NCI-H2081 treated with DMSO at 0.1 percent for 48 hours (cell line): ENCODE measurements around the gene CCDC33.

ENCODE experiments used
- DNase-seq: peaks from one replicate; lab custom pipeline; 2025; lab: John Stamatoyannopoulos, UW

Gene CCDC33

GRCh38 chr15:74229686-74230085 lies 6.4 kb upstream of the CCDC33 start:
- DNase-seq, result no peak

GRCh38 chr15:74231475-74231874 lies 4.7 kb upstream of the CCDC33 start:
- no peak for DNase-seq

- DNase-seq, result no peak
Measured at GRCh38 chr15:74233373-74233772, 2.8 kb upstream of the CCDC33 start.

DNA sequence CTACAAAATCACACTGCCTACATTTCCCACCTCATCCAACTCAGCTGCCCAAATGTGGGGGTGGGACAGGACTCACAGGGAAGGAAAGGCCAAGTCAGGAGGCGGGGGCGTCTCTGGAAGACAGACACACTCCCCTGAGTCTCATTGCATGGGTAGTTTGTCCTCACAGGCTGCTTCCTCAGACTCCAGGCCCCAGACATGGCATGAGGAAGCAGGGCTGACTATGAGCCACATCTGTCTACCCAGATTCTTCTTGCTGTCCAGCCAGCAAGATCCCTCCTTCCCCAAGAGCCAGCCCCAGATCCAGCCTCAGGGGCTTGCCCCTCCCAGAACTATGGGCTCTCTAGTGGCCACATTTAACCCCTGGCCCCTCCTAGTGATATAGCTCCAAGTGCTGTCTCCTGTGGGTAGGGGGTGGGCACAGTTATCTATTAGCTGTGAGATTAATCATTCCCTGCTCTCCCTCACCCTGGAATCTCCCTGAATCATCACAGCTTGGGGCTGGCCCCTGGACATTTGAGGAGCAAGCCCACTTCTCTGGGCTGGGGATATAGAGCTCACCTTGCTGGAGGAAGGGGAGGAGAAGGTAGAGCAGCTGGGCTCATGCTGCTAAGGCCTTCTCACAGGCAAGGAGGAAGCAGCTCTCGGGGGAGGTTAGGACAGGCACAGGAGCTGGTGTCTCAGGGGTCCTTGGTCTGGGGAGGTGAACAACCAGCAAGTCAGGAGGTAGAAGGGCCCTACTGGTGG lies 2.1 kb upstream of the CCDC33 start:
- no peak for DNase-seq

DNA sequence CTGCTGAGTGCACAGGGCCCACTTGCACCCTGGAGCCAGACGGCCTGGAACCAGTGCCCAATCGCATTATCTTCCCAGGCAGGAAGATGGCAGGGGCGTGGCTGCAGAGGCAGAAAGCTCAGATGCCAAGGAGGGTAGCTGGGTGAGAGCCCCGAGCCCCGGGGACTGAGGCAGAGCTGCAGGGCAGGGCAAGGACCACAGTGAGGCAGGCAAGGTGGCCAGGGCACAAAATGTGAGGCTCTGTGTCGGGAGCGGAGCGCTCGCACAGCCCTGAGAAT lies 1.6 kb upstream of the CCDC33 start:
- DNase-seq, result no peak

GRCh38 chr15:74239051-74239705 lies 3.1 kb downstream of the CCDC33 start:
- DNase-seq, result no peak

GRCh38 chr15:74240002-74240568 lies 4.0 kb downstream of the CCDC33 start:
- DNase-seq, result peak; percentile 95

- no peak for DNase-seq
Measured at GRCh38 chr15:74240897-74241614, 4.9 kb downstream of the CCDC33 start.

DNA sequence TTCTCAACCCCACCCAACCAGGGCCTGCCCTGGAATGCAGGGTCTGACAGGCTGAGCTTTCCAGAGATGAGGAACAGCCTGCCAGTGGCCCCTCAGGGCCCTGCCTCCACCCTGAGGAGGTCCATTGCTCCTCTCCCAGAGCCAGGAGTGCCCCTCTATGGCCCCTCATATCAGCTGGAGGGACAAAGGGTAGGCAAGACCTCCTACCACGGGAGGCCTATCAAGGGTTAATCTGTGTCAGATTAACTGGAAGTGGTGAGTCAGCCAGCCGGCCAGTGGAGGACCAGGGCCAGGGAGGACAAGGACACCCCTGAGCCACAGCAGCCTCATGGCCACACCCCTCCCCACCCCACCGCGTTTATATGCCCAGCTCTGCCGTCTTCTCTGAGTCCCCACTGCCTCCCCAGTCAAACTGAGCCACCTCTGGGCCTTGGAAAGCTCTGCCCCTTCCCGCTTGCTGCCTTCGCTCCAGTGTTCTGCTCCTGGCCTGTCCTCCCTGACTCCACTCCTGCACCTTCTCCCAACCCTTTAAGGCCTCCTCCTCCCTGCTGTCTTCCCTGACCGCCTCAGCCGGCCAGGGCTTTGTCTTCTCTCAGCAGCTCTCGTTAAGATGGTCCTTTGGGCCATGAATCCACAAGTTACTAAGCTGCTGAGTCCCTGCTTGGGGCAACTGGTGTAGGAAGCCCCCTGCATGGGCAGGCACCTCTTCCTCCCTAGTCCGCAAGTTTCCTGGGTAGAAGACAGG lies 6.5 kb downstream of the CCDC33 start:
- no peak for DNase-seq

GRCh38 chr15:74243431-74243830 lies 7.3 kb downstream of the CCDC33 start:
- no peak for DNase-seq

- no peak for DNase-seq
Measured at GRCh38 chr15:74244822-74245341, 8.8 kb downstream of the CCDC33 start.

DNA sequence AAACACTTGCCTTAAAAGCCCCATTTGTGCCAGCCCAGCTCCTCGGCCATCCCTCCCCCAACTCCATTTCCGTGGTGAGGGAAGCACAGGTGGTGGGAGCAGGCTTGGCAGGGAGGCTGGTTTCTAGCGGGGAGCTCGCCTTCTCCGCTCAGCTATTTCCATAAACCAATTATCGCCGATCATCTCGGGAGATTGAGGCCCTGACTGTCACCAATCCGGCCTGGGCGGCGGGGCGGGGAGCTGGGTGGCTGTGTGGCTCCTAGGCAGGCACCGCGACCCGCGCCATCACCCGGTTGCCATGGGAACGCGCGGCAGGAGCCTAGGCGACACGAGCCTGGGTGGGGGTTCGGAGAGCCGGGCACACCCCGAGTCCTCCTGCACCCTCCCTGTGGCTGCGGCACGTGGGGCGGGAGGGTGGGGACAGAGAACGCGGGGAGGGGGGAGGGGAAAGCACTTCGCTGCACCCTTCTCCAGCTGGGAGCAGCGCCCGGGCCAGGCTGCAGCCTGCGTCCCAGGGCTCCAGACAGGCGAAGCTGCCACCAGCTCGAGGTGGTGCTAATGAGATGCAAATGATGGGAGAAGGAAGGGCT lies 9.3 kb downstream of the CCDC33 start:
- DNase-seq, result peak; percentile 84

GRCh38 chr15:74250266-74250665 lies 14.1 kb downstream of the CCDC33 start:
- no peak for DNase-seq

DNA sequence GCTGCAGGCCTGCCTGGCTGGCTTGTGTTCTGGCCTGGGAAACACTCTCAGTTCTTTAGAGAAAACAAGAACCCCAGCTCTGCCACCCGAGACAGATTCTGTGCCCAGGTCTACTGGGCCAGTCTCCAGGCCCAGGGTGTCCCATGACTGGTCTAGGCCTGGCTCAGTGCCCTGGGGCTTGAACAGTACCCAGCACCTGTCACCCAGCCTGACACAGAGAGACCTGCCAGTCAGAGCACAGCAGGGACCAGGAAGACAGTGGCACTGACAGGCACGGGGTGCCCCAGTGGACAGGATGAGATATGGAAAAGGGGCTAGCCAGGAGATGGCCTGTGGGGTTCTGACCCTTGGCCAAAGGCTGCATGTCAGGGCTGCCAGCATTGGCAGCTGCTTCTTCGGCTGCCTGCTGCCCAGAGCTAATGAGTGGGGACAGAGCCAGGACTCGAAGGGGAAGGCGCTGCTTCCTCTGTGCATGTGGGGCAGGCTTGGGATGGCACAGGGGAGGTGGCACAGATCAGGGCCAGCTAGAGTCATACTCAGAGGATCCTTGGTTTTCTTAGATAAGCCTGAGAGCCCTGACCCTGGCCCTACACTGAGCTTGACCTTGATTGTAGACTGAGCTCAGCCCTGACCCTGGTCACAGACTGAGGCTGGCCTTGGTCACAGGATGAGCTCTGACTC lies 15.1 kb downstream of the CCDC33 start:
- DNase-seq, result no peak

DNA sequence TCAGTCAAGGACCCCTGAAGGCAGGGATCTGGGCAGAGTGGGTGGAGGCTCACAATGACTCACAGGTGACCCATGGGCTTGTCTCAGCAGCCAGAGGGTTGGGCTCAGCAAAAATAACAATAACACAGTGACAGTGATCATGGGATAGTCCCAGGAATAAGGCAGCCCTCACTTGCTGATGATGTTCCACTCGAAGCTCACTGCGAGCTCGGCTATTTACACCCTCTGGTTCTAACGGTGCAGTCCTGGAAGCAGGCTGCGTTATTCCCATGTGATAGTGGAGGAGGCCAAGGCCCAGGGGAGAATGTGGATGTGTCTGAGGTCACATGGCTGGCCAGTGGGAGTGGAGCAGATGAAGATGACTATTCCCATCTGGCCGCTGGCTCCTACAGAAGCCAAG lies 16.2 kb downstream of the CCDC33 start:
- DNase-seq, result no peak

DNA sequence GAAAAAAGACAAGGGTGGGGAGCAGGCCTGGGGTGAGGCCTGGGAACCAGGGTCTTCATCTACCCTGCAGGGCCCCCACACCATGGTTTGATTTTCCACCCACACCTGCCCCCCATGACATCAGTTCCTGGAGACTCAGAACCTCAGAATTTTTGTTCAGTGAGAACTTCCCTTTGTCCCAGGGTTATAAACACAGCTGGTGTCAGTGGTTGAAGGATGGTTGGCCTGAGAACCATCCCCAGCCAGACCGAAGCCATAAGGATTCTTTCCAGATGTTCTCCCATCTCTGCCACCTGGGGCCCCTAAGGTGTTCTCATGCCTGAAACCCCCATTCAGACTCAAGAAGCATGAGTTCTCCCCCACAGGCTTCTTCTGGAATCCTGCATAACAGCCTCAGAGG lies 16.6 kb downstream of the CCDC33 start:
- DNase-seq, result no peak

- no peak for DNase-seq
Measured at GRCh38 chr15:74253211-74253921, 17.2 kb downstream of the CCDC33 start.

GRCh38 chr15:74257105-74257504 lies 21.0 kb downstream of the CCDC33 start:
- DNase-seq, result no peak

- DNase-seq, result no peak
Measured at GRCh38 chr15:74257623-74258022, 21.5 kb downstream of the CCDC33 start.
